Lung microvascular endothelial cell (primary cell): ENCODE measurements around the gene CHPF. TPM values are rescaled to one million over a fixed set of nuclear protein-coding genes. Genes with fewer than 3 reads are reported as not detected.

ENCODE experiments used
- DNase-seq, 2 donors: peaks; one replicate each; pipeline versions ENCODE4 v3.0.0 to v3.0.0-alpha.2; 2010; ENCODE audit warnings: low read depth in 2 of 2
- total RNA-seq: library from RNA; depleted of rRNA; stranded (reverse); fragments of >200 nt; gene quantifications from 2 replicates; pipeline ENCODE4 v1.2.1, GENCODE V29; 2014

CHPF gene
- total RNA-seq, 1 donor from 2014 or later: 0.40 TPM

- DNase-seq: peak; percentile 96 to 99
Measured at GRCh38 chr2:219498280-219499057, 45.1 kb downstream of the CHPF start, which contains the start of gene GMPPA. TSS of gene GMPPA (plus strand) at chr2:219498891. CDS start at chr2:219499976, 1,085 bp downstream.

DNA sequence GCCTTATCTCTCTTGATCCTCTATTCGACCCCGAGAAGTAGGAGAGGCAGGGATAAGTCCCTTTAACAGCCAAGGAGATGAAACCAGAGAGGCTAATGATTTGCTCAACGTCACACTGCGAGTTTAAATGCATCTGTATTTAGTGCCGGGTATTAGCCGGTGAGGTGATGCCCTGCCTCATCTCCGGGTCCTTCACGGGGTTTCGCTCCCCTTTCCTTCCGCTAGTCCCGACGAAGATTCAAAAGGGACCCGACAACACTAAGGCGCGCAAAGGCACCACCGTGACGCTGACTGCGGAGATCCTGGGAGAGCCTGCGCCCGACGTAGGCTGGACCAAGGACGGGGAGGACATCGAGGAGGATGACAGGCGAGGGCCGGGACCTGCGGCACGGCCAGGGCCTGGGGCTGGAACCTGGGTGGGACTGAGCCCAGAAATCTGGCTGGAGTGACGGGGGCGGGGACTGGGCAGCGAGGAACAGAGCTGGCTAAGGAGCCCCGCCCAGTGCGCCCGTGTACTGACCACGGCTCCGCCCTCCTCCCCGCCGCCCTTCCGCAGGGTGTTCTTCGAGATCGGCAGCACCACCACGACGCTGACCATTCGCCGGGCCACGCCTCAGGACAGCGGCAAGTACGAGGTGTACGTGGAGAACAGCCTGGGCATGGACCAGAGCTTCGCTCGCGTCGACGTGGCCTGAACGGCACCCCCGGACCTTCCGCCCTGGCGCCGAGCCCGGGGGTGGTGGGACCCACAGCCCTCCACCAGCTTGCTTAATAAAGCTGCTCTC, 45.9 kb downstream of the CHPF start:
- DNase-seq: peak; percentile 54 to 78

GRCh38 chr2:219496825-219497494, 46.6 kb downstream of the CHPF start:
- peak; percentile 16 to 23 for DNase-seq

- DNase-seq: no peak
Measured at GRCh38 chr2:219496247-219496824, 47.3 kb downstream of the CHPF start.

- DNase-seq: peak; percentile 68 to 73
Measured at GRCh38 chr2:219495531-219496122, 48.0 kb downstream of the CHPF start.

- no peak for DNase-seq
Measured at GRCh38 chr2:219494952-219495530, 48.6 kb downstream of the CHPF start.

GRCh38 chr2:219493086-219493485, 50.5 kb downstream of the CHPF start:
- DNase-seq: no peak

DNA sequence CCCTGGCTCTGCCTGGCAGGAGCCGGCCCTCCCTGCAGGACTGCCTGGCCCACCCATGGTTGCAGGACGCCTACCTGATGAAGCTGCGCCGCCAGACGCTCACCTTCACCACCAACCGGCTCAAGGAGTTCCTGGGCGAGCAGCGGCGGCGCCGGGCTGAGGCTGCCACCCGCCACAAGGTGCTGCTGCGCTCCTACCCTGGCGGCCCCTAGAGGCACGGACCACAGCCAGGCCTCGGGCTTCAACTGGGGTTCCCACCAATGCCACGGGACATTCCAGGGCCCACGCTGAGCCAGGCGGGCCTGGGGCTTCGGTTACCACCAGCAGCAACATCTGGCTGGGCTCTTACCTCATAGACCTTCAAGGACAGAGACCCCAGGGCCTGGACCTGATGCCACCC, 51.0 kb downstream of the CHPF start:
- no peak for DNase-seq

DNA sequence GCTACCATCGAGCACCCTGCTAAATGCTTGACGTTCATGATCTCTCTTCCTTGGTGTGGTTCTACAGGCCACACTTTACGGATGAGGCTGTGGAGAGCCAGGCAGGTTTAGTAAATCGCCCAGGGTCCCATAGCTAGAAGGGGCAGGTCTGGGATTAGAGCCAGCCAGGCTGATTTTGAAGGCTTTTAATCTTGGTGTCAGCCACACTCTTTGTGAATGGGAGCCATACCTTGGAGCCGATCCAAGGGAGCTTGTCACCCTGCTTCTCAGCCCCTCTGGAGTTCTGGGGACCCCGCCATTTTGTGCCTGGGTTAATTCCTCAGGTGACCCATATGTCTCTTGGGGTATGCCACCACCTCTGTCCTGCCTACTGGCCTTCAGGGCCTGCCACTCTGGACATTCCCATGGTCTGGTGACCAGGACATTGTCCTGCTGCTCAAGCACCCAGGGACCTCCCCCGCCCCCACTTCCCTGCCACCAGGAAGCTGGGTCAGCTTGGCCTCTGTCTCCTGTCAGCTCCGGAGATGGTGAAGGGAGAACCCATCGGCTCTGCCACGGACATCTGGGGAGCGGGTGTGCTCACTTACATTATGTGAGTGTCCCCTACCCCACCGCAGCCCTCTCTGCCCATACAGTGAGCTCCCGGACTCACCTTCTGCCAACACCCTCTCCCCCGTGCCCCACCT, 52.2 kb downstream of the CHPF start:
- DNase-seq: no peak

- DNase-seq: no peak
Measured at GRCh38 chr2:219490600-219491130, 52.9 kb downstream of the CHPF start.

- DNase-seq: no peak
Measured at GRCh38 chr2:219490186-219490585, 53.4 kb downstream of the CHPF start.

GRCh38 chr2:219489315-219489714, 54.3 kb downstream of the CHPF start:
- no peak for DNase-seq

Other genes with a start within 250 kb of the CHPF start
- gene PTPRN, start 234.4 kb downstream of the CHPF start, total RNA-seq: not detected in 2 replicates
- not detected in 2 replicates for gene RESP18, start 211.1 kb downstream of the CHPF start, total RNA-seq
- gene DNPEP, start 155.9 kb downstream of the CHPF start, total RNA-seq: 38.4 and 52.2 TPM in 2 replicates
- 0.20 TPM in 1 of 2 replicates, not detected in the other for gene DES, start 125.4 kb downstream of the CHPF start, total RNA-seq
- under 0.01 TPM in 2 replicates for gene SPEG, start 109.0 kb downstream of the CHPF start, total RNA-seq
- gene GMPPA, start 44.9 kb downstream of the CHPF start, total RNA-seq: 21.1 and 22.2 TPM in 2 replicates
- gene ASIC4, start 29.3 kb downstream of the CHPF start, total RNA-seq: not detected in 2 replicates
- not detected in 2 replicates for gene TMEM198, start 219 bp upstream of the CHPF start, total RNA-seq
- 13.9 and 28.6 TPM in 2 replicates for gene OBSL1, start 27.7 kb upstream of the CHPF start, total RNA-seq
- gene INHA, start 28.5 kb upstream of the CHPF start, total RNA-seq: not detected in 2 replicates
- 8.1 and 8.7 TPM in 2 replicates for gene STK11IP, start 54.0 kb upstream of the CHPF start, total RNA-seq
- gene SLC4A3, start 83.8 kb upstream of the CHPF start, total RNA-seq: under 0.01 and 0.22 TPM in 2 replicates